Testis (tissue), 3 donors: ENCODE data around the gene NMB. TPM values are rescaled to one million over a fixed set of nuclear protein-coding genes. Genes with fewer than 3 reads are reported as not detected.

ENCODE experiments used
- DNase-seq: peaks from one replicate; pipeline ENCODE4 v3.0.0-alpha.2; 2019
- H3K27ac ChIP-seq, 2 donors: fragments of 200-600 bp; sonication (generic); one replicate each; pipeline ENCODE4 v1.5.1; 2019
- H3K27me3 ChIP-seq: fragments of 200-600 bp; sonication (generic); one replicate; pipeline ENCODE4 v1.5.1; 2019
- H3K36me3 ChIP-seq: fragments of 200-600 bp; sonication (generic); one replicate; pipeline ENCODE4 v1.5.1; 2017; ENCODE audit warnings: low read depth; ENCODE audit errors: missing control alignments
- H3K4me1 ChIP-seq: fragments of 200-600 bp; sonication (generic); one replicate; pipeline ENCODE4 v1.5.1; 2019
- H3K4me3 ChIP-seq, 2 donors: fragments of 200-600 bp; sonication (generic); one replicate each; pipeline ENCODE4 v1.5.1; 2017 to 2019
- H3K9me3 ChIP-seq: fragments of 200-600 bp; sonication (generic); one replicate; pipeline ENCODE4 v1.5.1; 2017
- CTCF ChIP-seq, 3 experiments: fragments of 450-650 bp in 2 of 3; fragments of 200-600 bp in 1 of 3; sonication (generic) in 1 of 3; IDR thresholded peaks; one replicate each; pipeline ENCODE4 v1.5.1; 2016 to 2019; ENCODE audit warnings: antibody characterized with exemption in 3 of 3, mild to moderate bottlenecking in 2 of 3, moderate library complexity in 1 of 3
- POLR2A ChIP-seq: fragments of 450-650 bp; IDR thresholded peaks from one replicate; pipeline ENCODE4 v1.6.1; 2017; ENCODE audit warnings: antibody characterized with exemption, mild to moderate bottlenecking, moderate library complexity
- WGBS, 2 donors: methylation state at CpG; one replicate each; pipeline ENCODE4 v1.1.5; 2018; 5-methylcytosine and 5-hydroxymethylcytosine counted together
- intact Hi-C: fragments of 100-400 bp; cut with DNase I; formaldehyde crosslinking; loops from one replicate; pipeline ENCODE4 v1.15.1; 2023; ENCODE audit warnings: low total_unique reads
- polyA plus RNA-seq: library from polyadenylated mRNA; stranded (reverse); fragments of 350-450 nt; fragmentation: Illumina TruSeq; extraction: RNeasy Lipid Tissue Mini Kit (QIAGEN cat#74804); gene quantifications from one replicate; pipeline ENCODE4 v1.2.3, GENCODE V29; 2014; ENCODE audit warnings: low read depth, low replicate concordance; ENCODE audit not compliant: insufficient read depth
- total RNA-seq, 2 donors: library from RNA; depleted of rRNA; stranded (reverse); fragments of >200 nt; gene quantifications; one replicate each; pipeline ENCODE4 v1.2.3, GENCODE V29; 2016

The NMB gene
- total and polyA plus RNA-seq, 3 donors from 2014 or later, result 7.5 to 17.5 (median 11.0) TPM

- TF ChIP-seq POLR2A, result no peak
- no peak for TF ChIP-seq CTCF (IDR thresholded peaks at IDR 0.05)
- Histone ChIP-seq H3K4me1 (no peaks in the 10 kb centered on the region), H3K4me3 (no peak overlapping the region), H3K36me3 (no peaks in the 10 kb centered on the region), H3K27me3 (no peaks in the 10 kb centered on the region), H3K9me3 (no peaks in the 10 kb centered on the region), H3K27ac (no peak overlapping the region)
- intact Hi-C loops, result no loop called here
- WGBS, 2 donors, result 84 to 86% methylated on average over 5 of the region's 5 CpGs
- no peak for DNase-seq
Measured at GRCh38 chr15:84685304-84685703, 27.3 kb upstream of the NMB start.

GRCh38 chr15:84684092-84684491, 26.1 kb upstream of the NMB start:
- Histone ChIP-seq H3K36me3 (no peaks in the 10 kb centered on the region), H3K27ac (no peak overlapping the region), H3K4me3 (no peak overlapping the region), H3K27me3 (no peaks in the 10 kb centered on the region), H3K4me1 (no peaks in the 10 kb centered on the region), H3K9me3 (no peaks in the 10 kb centered on the region)
- WGBS, 2 donors, result 39 to 46% methylated on average over 1 of the region's 1 CpG
- no peak for TF ChIP-seq POLR2A
- no peak for TF ChIP-seq CTCF (IDR thresholded peaks at IDR 0.05)
- no peak for DNase-seq
- intact Hi-C loops, result no loop called here

- H3K27ac ChIP-seq, result no peak overlapping the region
- no peak overlapping the region for H3K4me3 ChIP-seq
- no peaks in the 10 kb centered on the region for H3K4me1 ChIP-seq
- no peaks in the 10 kb centered on the region for H3K9me3 ChIP-seq
- 81 to 89% methylated on average over 3 of the region's 3 CpGs for WGBS, 2 donors
- TF ChIP-seq CTCF (IDR thresholded peaks at IDR 0.05) (no peak), POLR2A (no peak)
- H3K27me3 ChIP-seq, result no peaks in the 10 kb centered on the region
- intact Hi-C loops, result no loop called here
- H3K36me3 ChIP-seq, result no peaks in the 10 kb centered on the region
- no peak for DNase-seq
Measured at GRCh38 chr15:84681831-84682230, 23.8 kb upstream of the NMB start.

GRCh38 chr15:84671211-84671610, 13.2 kb upstream of the NMB start:
- no peaks in the 10 kb centered on the region for H3K36me3 ChIP-seq

More at GRCh38 chr15:84671211-84671610, 13.2 kb upstream of the NMB start:
- Histone ChIP-seq H3K27ac (no peak overlapping the region), H3K9me3 (no peaks in the 10 kb centered on the region), H3K4me1 (no peaks in the 10 kb centered on the region), H3K4me3 (no peak overlapping the region), H3K27me3 (no peaks in the 10 kb centered on the region)
- TF ChIP-seq POLR2A, result no peak
- no peak for TF ChIP-seq CTCF (IDR thresholded peaks at IDR 0.05)
- intact Hi-C loops, result no loop called here
- no peak for DNase-seq
